Measurements from ENCODE around the gene CLK1.

DNA sequence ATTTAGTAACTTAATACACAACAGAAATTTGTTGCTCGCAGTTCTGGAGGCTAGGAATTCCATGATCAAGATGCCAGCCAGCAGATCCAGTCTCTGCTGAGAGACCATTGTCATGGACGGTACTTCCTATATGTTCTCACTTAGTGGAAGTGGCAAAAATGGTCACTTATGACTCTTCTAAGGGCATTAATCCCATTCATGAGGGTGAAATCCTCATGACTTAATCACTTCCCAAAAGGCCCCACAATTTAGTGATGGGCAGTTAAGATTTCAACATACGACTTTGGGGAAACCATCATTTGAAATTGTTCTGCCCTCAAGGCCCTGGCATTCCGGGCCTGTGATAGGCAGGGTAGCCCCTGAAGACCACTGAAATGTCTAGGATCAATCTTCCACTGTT lies 29.8 kb downstream of the CLK1 start:
- TF ChIP-seq, protein P1, sequence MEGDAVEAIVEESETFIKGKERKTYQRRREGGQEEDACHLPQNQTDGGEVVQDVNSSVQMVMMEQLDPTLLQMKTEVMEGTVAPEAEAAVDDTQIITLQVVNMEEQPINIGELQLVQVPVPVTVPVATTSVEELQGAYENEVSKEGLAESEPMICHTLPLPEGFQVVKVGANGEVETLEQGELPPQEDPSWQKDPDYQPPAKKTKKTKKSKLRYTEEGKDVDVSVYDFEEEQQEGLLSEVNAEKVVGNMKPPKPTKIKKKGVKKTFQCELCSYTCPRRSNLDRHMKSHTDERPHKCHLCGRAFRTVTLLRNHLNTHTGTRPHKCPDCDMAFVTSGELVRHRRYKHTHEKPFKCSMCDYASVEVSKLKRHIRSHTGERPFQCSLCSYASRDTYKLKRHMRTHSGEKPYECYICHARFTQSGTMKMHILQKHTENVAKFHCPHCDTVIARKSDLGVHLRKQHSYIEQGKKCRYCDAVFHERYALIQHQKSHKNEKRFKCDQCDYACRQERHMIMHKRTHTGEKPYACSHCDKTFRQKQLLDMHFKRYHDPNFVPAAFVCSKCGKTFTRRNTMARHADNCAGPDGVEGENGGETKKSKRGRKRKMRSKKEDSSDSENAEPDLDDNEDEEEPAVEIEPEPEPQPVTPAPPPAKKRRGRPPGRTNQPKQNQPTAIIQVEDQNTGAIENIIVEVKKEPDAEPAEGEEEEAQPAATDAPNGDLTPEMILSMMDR (IDR thresholded peaks at IDR 0.05; ENCODE audit: insufficient read depth, low read length): no peak
- TF ChIP-seq POLR2AphosphoS5 (IDR thresholded peaks at IDR 0.05; ENCODE audit: low read depth): no peak
- TF ChIP-seq, protein P2, sequence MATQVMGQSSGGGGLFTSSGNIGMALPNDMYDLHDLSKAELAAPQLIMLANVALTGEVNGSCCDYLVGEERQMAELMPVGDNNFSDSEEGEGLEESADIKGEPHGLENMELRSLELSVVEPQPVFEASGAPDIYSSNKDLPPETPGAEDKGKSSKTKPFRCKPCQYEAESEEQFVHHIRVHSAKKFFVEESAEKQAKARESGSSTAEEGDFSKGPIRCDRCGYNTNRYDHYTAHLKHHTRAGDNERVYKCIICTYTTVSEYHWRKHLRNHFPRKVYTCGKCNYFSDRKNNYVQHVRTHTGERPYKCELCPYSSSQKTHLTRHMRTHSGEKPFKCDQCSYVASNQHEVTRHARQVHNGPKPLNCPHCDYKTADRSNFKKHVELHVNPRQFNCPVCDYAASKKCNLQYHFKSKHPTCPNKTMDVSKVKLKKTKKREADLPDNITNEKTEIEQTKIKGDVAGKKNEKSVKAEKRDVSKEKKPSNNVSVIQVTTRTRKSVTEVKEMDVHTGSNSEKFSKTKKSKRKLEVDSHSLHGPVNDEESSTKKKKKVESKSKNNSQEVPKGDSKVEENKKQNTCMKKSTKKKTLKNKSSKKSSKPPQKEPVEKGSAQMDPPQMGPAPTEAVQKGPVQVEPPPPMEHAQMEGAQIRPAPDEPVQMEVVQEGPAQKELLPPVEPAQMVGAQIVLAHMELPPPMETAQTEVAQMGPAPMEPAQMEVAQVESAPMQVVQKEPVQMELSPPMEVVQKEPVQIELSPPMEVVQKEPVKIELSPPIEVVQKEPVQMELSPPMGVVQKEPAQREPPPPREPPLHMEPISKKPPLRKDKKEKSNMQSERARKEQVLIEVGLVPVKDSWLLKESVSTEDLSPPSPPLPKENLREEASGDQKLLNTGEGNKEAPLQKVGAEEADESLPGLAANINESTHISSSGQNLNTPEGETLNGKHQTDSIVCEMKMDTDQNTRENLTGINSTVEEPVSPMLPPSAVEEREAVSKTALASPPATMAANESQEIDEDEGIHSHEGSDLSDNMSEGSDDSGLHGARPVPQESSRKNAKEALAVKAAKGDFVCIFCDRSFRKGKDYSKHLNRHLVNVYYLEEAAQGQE (IDR thresholded peaks at IDR 0.05; ENCODE audit: insufficient replicate concordance, low read depth): no peak
